KMS-11 (cell line): ENCODE measurements around the gene SWT1.
"Not testable (repeated sequence)": the region's sequence is repeated elsewhere in the genome, so short reads cannot be mapped to it uniquely, and the experiment has no call there.

Source experiments
- H2AFZ ChIP-seq: fragments of 200-600 bp; sonication (generic); 2 replicates; pipeline ENCODE4 v1.6.1; 2016; ENCODE audit warnings: antibody characterized with exemption, mixed run types, low read depth
- H3K27ac ChIP-seq: fragments of 200-600 bp; sonication (generic); 2 replicates; pipeline ENCODE4 v1.6.1; 2016; ENCODE audit warnings: mild to moderate bottlenecking, mixed run types
- H3K27me3 ChIP-seq: fragments of 200-600 bp; sonication (generic); 2 replicates; pipeline ENCODE4 v1.6.1; 2017; ENCODE audit warnings: mild to moderate bottlenecking, low read depth, mixed run types, moderate library complexity; ENCODE audit not compliant: insufficient read depth
- H3K36me3 ChIP-seq: fragments of 200-600 bp; sonication (generic); 2 replicates; pipeline ENCODE4 v1.6.1; 2017; ENCODE audit warnings: mild to moderate bottlenecking, mixed run types; ENCODE audit not compliant: insufficient read depth
- H3K4me1 ChIP-seq: fragments of 200-600 bp; sonication (generic); 2 replicates; pipeline ENCODE4 v1.6.1; 2016; ENCODE audit warnings: mild to moderate bottlenecking, low read depth, mixed run types; ENCODE audit not compliant: poor library complexity, severe bottlenecking
- H3K4me2 ChIP-seq: fragments of 200-600 bp; sonication (generic); 2 replicates; pipeline ENCODE4 v1.7.0; 2016; ENCODE audit warnings: mild to moderate bottlenecking, mixed run types
- H3K4me3 ChIP-seq: fragments of 200-600 bp; sonication (generic); IDR thresholded peaks from 2 replicates; pipeline ENCODE4 v1.6.1; 2017; ENCODE audit warnings: low read depth, low read length, mixed read lengths; ENCODE audit not compliant: insufficient read depth
- H3K79me2 ChIP-seq: fragments of 200-600 bp; sonication (generic); 2 replicates; pipeline ENCODE4 v1.6.1; 2016; ENCODE audit warnings: low read depth, mixed run types; ENCODE audit not compliant: insufficient read depth
- H3K9ac ChIP-seq: fragments of 200-600 bp; sonication (generic); 2 replicates; pipeline ENCODE4 v1.6.1; 2016; ENCODE audit warnings: mild to moderate bottlenecking, mixed run types
- H4K20me1 ChIP-seq: fragments of 200-600 bp; sonication (generic); 2 replicates; pipeline ENCODE4 v1.6.1; 2016; ENCODE audit warnings: mild to moderate bottlenecking, mixed run types; ENCODE audit not compliant: insufficient read depth
- TF ChIP-seq, protein P1 (sequence below): fragments of 200-600 bp; sonication (generic); conservative IDR thresholded peaks from 2 replicates; pipeline ENCODE4 v1.6.1; 2017; ENCODE audit warnings: low read depth, mild to moderate bottlenecking, antibody characterized with exemption, low read length, moderate library complexity, mixed read lengths

SWT1 gene

DNA sequence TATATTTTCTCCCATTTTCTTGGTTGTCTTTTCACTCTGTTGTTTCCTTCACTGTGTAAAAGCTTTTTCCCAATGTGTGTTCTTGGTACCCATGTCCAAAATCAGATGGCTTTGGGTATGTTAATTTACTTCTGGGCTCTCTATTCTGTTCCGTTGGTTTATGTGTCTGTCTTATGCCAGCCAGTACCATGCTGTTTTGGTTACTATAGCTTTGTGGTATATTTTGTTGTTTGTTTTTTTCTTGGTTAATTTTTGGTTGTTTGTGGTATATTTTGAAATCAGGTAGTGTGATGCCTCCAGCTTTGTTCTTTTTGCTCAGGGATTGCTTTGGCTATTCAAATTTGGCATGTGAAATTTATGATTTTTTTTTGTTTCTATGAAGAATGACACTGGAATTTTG lies 67.2 kb downstream of the SWT1 start:
- no peaks in the 10 kb centered on the region for H3K4me1 ChIP-seq
- H3K27me3 ChIP-seq, result no peaks in the 10 kb centered on the region
- H3K4me2 ChIP-seq, result no peak overlapping the region

DNA sequence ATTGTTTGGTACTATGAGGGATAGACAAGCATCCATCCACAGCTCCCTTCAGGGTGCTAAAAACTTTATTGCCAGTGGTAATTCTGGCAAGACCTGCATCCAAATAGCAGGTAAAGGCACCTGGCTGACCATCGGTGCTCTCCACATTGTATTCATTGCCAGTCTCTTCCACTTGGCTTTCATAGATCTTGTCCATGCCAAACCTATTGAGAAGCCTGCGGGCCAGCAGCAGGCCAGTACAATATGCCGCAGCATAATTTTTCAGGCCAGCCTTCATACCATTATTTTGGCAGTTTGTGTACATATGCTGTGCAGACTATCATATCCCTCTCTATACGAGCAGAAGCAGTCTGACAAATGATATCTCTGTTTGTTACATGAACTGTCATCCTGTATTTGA lies 70.2 kb downstream of the SWT1 start:
- Histone ChIP-seq H3K9ac (no peak overlapping the region), H3K27me3 (no peaks in the 10 kb centered on the region), H2AFZ (no peak overlapping the region), H4K20me1 (no peaks in the 10 kb centered on the region), H3K4me2 (no peak overlapping the region), H3K79me2 (no peaks in the 10 kb centered on the region), H3K27ac (no peak overlapping the region), H3K36me3 (no peaks in the 10 kb centered on the region), H3K4me1 (peaks cover under 1% of the 10 kb centered on the region), H3K4me3 (no peak overlapping the region)
- TF ChIP-seq, protein P1, sequence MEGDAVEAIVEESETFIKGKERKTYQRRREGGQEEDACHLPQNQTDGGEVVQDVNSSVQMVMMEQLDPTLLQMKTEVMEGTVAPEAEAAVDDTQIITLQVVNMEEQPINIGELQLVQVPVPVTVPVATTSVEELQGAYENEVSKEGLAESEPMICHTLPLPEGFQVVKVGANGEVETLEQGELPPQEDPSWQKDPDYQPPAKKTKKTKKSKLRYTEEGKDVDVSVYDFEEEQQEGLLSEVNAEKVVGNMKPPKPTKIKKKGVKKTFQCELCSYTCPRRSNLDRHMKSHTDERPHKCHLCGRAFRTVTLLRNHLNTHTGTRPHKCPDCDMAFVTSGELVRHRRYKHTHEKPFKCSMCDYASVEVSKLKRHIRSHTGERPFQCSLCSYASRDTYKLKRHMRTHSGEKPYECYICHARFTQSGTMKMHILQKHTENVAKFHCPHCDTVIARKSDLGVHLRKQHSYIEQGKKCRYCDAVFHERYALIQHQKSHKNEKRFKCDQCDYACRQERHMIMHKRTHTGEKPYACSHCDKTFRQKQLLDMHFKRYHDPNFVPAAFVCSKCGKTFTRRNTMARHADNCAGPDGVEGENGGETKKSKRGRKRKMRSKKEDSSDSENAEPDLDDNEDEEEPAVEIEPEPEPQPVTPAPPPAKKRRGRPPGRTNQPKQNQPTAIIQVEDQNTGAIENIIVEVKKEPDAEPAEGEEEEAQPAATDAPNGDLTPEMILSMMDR, result no peak

More for the DNA sequence above, 67.2 kb downstream of the SWT1 start:
- Histone ChIP-seq H3K9ac (no peak overlapping the region), H4K20me1 (no peaks in the 10 kb centered on the region), H3K4me3 (no peak overlapping the region), H3K79me2 (no peaks in the 10 kb centered on the region), H3K27ac (no peak overlapping the region), H2AFZ (no peak overlapping the region), H3K36me3 (no peaks in the 10 kb centered on the region)
- TF ChIP-seq, protein P1, result no peak

DNA sequence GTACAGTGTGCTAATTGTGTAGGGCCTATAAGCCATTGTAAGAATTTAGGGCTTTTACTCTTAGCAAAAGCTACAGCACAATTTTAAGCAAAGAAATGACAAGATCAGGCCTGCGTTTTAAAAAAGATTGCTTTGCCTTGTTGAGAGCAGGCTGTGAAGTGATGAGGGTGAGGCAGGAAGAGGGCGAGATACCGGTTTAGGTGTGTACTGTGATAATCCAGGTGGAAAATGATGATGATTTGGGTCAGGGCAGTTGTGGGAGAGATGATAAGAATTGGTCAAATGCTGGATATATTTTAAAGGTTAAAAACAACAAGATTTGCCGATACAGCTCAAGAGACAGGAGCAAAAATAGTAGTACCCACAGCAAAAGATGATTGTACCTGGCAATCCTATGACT lies 72.0 kb downstream of the SWT1 start:
- TF ChIP-seq, protein P1, result no peak
- H2AFZ ChIP-seq, result no peak overlapping the region
- H3K9ac ChIP-seq, result no peak overlapping the region
- no peak overlapping the region for H3K27ac ChIP-seq
- H3K36me3 ChIP-seq, result no peaks in the 10 kb centered on the region
- H3K4me3 ChIP-seq, result no peak overlapping the region
- no peaks in the 10 kb centered on the region for H3K27me3 ChIP-seq
- H4K20me1 ChIP-seq, result no peaks in the 10 kb centered on the region
- H3K4me1 ChIP-seq, result peaks cover 3% of the 10 kb centered on the region
- no peaks in the 10 kb centered on the region for H3K79me2 ChIP-seq
- no peak overlapping the region for H3K4me2 ChIP-seq

DNA sequence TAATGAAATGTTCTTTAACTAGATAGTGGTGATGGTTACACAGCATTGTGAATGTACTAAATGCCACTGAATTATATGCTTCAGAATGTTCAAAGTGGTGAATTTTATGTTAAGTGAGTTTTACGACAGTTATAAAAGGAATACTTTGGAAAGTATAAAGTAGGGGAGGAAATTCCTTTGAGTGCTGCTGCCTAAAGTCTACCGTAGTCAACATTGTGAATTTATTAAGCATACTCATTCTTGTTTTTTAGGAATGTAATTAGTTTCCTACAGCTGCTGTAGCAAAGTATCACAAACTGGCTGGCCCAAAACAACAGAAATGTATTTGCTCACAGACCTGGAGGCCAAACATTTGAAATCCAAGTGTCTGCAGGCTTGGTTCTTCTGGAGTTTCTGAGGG lies 73.0 kb downstream of the SWT1 start:
- H3K27me3 ChIP-seq, result no peaks in the 10 kb centered on the region
- no peaks in the 10 kb centered on the region for H4K20me1 ChIP-seq
- H3K4me2 ChIP-seq, result no peak overlapping the region
- H3K27ac ChIP-seq, result no peak overlapping the region
- no peaks in the 10 kb centered on the region for H3K36me3 ChIP-seq
- no peaks in the 10 kb centered on the region for H3K79me2 ChIP-seq
- H3K9ac ChIP-seq, result no peak overlapping the region
- H3K4me1 ChIP-seq, result peaks cover 3% of the 10 kb centered on the region
- H3K4me3 ChIP-seq, result no peak overlapping the region
- TF ChIP-seq, protein P1, result no peak
- no peak overlapping the region for H2AFZ ChIP-seq

DNA sequence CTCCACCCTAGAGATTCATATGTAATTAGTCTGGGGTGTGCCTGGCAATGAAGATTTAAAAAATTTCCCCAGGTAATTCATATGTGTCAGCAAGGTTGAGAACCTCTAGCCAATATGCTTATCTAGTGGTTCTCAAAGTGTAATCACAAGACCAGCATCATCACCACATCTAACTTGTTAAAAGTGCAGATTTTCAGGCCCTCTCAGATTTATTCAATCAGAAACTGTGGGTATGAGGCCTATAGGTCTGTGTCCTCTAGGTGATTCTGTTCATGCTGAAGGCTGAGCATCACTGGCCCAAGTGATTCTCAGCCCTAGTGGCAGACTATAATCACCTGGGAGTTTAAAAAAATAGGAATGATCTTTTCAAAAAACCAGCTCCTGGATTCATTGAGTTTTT lies 75.9 kb downstream of the SWT1 start:
- Histone ChIP-seq H4K20me1 (no peaks in the 10 kb centered on the region), H3K36me3 (no peaks in the 10 kb centered on the region), H3K27ac (no peak overlapping the region), H3K4me2 (no peak overlapping the region), H3K4me3 (no peak overlapping the region), H3K27me3 (no peaks in the 10 kb centered on the region), H3K79me2 (no peaks in the 10 kb centered on the region), H2AFZ (no peak overlapping the region), H3K9ac (no peak overlapping the region), H3K4me1 (peaks cover 3% of the 10 kb centered on the region)
- TF ChIP-seq, protein P1, result no peak

DNA sequence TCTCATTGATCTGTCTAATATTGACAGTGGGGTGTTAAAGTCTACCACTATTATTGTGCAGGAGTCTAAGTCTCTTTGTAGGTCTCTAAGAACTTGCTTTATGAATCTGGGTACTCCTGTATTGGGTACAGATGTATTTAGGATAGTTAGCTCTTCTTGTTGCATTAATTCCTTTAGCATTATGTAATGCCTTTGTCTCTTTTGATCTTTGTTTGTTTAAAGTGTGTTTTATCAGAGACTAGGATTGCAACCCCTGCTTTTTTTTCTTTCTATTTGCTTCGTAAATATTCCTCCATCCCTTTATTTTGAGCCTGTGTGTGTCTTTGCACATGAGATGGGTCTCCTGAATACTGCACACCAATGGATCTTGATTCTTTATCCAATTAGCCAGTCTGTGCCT lies 77.2 kb downstream of the SWT1 start:
- H3K79me2 ChIP-seq, H3K27ac ChIP-seq, H3K4me2 ChIP-seq, H3K4me3 ChIP-seq, H2AFZ ChIP-seq, H3K9ac ChIP-seq, H3K4me1 ChIP-seq, H3K36me3 ChIP-seq, H3K27me3 ChIP-seq, H4K20me1 ChIP-seq: not testable (repeated sequence)

DNA sequence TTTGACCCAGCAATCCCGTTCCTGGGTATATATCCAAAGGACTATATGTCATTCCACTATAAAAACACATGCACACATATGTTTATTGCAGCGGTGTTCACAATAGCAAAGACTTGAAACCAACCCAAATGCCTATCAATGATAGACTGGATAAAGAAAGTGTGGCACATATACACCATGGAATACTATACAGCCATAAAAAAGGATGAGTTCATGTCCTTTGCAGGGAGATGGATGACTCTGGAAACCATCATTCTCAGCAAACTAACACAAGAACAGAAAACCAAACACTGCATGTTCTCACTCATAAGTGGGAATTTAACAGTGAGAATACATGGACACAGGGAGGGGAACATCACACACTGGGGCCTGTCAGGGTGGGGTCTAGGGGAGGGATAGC lies 80.2 kb downstream of the SWT1 start:
- H2AFZ ChIP-seq, H3K4me3 ChIP-seq, H3K27ac ChIP-seq, H4K20me1 ChIP-seq, H3K9ac ChIP-seq, H3K4me2 ChIP-seq, H3K36me3 ChIP-seq, H3K79me2 ChIP-seq, H3K27me3 ChIP-seq: not testable (repeated sequence)
- H3K4me1 ChIP-seq, result peaks cover 29% of the 10 kb centered on the region
